HG03097 (cell line): Measurements from ENCODE around the gene TBC1D2B.
"Not testable (repeated sequence)": the region's sequence is repeated elsewhere in the genome, so short reads cannot be mapped to it uniquely, and the experiment has no call there.

Experiments
- ATAC-seq: cut with Tn5 transposase; IDR thresholded peaks from one replicate; pipeline ENCODE4 v1.9.1; 2021; ENCODE audit not compliant: unreplicated experiment, low FRiP score

Gene TBC1D2B

DNA sequence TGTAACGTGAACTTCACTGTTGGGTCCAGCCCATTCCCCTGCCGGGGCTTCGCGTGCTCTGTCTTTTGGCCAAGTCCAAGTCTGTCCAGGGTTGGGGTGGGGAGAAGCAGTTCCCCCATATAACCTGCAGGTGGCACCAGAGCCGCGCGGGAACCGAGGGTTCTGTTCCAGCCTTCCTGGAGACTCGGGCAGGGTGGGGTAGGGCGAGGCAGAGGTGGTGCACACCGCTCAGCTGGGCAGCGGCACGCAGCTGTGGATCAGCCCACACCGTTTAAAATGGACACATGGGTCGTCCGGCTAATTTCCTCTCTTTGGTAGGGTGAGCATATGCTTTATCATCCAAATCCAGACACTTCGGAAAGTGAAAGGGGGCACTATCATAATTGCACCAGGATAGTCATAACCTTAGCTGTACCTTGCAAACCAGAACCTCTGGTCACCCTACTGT is 118.1 kb downstream of the TBC1D2B start:
- ATAC-seq, result peak; percentile 87

GRCh38 chr15:77958716-77959431 is 118.6 kb downstream of the TBC1D2B start:
- not testable (repeated sequence) for ATAC-seq

DNA sequence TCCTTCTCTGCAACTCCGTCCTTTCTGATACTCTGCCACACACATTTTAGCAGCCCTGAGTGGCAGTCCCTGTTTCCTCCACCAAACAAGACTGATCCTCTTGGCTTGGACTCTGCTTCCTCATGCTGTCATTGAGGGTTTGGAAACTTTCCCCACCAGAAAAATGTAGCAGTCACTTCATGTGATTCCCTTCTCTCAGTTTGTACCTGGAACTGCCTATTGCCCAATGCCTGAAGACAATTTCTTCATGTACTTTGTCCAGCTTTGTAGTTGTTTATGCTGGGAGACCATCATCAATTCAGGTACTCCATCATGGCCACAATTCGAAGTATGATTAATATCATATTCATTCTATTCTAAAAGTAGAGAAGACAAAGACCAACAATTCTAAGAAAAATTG is 119.5 kb downstream of the TBC1D2B start:
- not testable (repeated sequence) for ATAC-seq

DNA sequence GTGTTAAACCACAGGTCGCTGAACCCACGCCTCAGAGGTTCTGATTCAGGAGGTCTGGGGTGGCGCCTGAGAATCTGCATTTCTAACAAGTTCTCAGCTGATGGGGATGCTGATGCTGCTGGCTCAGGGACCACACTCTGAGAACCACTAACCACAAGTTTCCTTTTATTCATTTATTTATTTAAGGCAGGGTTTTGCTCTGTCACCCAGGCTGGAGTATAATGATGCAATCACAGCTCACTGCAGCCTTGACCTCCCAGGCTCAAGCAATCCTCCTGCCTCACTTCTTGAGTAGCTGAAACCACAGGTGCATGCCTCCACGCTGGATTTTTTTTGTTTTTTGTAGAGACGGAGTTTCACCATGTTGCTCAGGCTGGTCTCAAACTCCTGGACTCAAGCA is 123.6 kb downstream of the TBC1D2B start:
- ATAC-seq, result not testable (repeated sequence)

GRCh38 chr15:77952928-77953446 is 124.5 kb downstream of the TBC1D2B start:
- not testable (repeated sequence) for ATAC-seq

DNA sequence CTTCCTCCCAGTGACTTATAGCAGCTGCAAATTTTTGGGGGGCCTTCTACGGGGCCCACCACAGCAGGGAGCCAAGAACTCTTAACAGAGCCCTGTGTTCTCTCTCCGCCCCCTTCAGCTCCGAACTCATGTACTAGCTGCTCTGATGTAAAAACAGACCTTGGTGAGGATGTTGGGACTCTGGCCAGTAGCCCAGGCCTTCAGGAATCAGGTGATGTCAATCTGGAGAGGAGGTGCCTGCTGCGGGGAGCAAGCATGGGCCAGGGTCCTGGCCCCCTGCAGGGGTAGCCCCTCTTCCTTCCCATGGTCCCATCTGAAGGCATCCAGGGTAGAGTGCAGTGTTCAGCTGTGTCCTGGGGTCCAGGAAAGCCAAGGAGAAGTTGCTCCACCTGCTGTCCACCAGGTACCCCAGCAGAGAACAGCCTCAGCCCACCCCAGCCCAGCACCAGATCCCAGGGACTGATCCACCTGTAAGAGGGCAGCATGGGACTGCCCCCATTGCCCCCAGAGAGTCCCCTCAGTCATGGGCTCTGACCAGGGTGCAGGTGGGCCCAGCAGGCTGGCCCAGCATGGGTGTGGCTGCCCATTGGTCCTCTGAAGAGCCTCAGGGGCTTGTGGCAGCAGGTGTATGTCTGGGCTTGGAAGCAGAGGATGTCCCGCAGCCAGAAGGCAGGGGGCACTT is 126.3 kb downstream of the TBC1D2B start:
- not testable (repeated sequence) for ATAC-seq

GRCh38 chr15:77950470-77950869 is 127.0 kb downstream of the TBC1D2B start:
- not testable (repeated sequence) for ATAC-seq

DNA sequence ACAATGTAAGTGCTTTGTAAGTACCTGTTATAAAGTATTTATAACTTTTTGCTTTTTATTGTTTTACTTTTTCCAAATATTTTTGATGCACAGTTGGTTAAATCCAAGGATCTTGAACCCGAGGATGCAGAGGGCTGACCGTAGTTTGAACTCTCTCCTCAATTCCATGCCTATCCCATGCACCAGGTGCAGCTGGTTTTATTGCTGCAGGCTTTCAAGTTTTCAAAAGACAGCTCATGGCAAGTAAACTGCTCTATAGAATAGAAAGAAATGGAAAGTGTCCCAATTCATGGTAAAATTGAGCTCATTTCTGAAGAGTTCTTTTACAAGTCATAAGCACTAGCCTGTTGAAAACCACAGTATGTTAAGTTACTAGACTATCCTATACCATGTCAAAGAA is 131.9 kb downstream of the TBC1D2B start:
- ATAC-seq, result no peak
